GM18858 (cell line): ENCODE results near the gene GABRE.
"Not testable (repeated sequence)": the region's sequence is repeated elsewhere in the genome, so short reads cannot be mapped to it uniquely, and the experiment has no call there.

Experiments
- ATAC-seq: cut with Tn5 transposase; IDR thresholded peaks from one replicate; pipeline ENCODE4 v1.9.1; 2021; ENCODE audit not compliant: unreplicated experiment

The GABRE gene

DNA sequence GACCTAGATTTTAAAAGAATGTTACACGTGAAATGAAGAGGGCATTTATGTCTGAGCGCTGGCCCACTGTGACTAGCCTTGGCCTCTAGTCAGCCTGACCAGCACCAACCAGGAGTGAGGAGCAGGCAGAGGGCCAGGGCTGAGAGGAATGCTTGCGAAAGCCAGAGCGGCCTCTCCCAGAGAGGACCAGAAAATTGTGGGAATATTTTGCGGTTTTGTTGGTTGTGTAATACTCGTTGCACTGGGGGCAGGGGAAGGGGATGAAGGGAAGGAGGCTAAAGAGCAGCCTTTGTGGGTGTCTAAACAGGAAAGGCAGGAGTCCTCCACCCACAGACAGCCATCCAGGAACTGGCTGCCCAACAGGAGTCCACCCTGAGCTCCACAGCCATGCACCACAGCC lies 3.8 kb downstream of the GABRE start:
- ATAC-seq, result no peak

GRCh38 chrX:151970027-151970426 lies 4.4 kb downstream of the GABRE start:
- ATAC-seq, result no peak

DNA sequence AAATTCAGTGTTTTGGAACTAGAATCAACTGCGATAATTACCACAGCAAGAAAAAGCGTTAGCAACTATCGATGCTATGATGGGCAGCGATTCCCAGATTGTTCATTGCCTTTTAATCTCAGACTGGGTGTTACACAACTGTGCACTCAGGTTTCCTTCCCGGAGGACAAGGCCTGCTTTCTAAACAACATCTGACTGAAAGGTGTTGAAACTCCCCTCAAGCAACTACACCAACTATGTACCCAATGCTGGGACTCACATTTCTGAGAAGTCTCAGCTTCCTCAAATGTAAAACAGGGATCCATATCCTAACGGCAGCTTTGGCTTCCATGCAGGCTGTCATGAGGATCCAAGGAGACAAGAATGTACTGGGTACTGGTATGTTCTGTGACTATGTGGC lies 8.2 kb downstream of the GABRE start:
- no peak for ATAC-seq

GRCh38 chrX:151962034-151962433 lies 12.4 kb downstream of the GABRE start:
- ATAC-seq, result no peak

DNA sequence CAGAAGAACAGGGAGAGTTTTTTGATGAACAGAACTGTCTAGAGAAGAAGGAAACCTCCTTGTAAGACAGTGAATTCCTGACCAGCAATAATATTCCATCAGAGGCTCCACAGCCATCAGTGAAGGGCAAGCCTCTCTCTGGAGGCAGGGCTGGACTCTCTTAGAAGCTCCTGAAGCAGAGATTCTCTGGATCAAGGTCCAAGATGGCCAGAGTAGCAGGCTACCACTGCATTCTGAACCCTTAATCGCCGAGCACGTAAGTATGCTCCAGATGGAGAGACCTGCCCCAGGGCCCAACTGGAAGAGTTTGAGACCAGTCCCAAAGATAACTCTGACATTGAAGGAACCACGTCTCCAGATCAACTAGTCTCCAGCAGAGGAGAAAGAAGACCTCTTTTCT lies 16.4 kb downstream of the GABRE start:
- ATAC-seq, result no peak

GRCh38 chrX:151954730-151955129 lies 19.7 kb downstream of the GABRE start:
- no peak for ATAC-seq

DNA sequence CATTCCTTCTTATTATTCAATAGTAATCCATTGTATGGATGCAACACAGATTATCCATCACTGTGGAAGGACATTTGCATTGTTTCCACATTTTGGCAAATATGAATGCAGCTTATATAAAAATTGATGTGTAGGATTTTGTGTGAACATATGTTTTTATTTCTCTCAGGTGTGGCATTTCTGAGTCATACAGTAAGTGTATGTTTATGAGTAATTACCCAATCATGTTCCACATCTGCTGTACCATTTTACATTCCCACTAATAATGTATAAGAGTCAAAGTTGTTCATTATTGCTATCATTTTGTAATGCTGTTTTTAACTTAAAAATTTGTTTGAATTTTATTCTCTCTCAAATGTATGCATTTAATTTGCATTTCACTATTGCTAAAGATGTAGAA lies 36.3 kb downstream of the GABRE start:
- ATAC-seq, result no peak

GRCh38 chrX:151935358-151935757 lies 39.1 kb downstream of the GABRE start:
- ATAC-seq, result no peak

GRCh38 chrX:151929126-151929525 lies 45.4 kb downstream of the GABRE start:
- ATAC-seq, result no peak

GRCh38 chrX:151923648-151924047 lies 50.8 kb downstream of the GABRE start:
- no peak for ATAC-seq

DNA sequence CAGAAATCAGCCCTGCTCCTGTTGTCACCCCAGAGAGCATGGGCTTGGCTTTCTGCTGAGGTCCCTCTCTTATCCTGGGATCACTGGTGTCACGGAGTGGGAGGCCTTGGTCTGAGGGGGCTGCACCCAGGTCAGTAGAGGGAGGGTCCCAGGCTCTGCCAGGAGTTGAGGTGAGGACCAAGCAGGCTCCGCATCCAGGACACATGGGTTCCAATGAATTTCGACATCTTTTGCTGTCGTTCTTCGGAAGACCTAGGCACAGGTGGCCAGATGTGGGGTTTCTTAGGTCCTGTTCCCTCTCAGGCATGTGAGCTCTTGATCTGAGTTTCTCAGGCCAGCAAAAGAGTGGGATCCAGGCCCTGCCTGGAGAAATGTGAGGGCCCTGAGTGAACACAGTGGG lies 51.8 kb downstream of the GABRE start:
- no peak for ATAC-seq

- ATAC-seq, result no peak
Observed at GRCh38 chrX:151921866-151922265, 52.6 kb downstream of the GABRE start.

DNA sequence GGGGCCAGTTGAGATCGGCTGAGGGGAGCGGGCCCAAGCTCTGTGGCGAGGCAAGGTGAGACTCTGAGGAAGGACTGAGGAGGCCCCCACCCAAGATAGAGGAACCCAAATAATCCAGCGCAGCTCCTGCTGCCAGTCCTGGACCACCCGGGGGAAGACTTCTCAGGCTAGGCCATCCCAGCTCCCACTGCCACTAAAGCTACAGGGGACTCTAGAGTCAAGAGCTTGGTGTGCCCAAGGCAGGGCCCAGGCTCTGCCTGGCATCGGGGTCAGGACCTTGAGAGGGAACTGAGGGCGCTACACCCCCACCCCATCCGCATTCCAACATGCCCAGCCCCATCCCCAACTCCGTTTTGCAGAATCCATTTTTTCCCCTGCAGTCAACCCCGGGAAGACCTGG lies 53.2 kb downstream of the GABRE start:
- no peak for ATAC-seq

DNA sequence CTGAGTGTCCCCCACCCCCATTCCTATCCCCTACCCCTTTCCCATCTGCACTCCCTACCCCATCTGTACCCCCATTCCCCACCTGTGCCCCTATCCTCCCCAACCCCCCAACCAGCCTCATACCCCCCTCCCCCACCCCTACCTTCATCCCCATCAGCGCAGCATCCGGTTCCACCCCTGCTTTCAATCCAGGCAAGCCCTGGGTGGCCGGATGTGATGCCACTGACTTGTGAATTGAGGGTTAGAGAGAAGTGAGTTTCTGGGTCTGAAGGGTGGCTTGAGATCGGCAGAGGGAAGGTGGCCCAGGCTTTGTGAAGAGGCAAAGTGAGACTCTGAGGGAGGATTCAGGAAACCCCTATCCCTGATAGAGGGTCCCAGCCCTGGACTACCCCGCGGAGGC lies 53.9 kb downstream of the GABRE start:
- no peak for ATAC-seq

- ATAC-seq, result no peak
Observed at GRCh38 chrX:151920101-151920500, 54.4 kb downstream of the GABRE start.

DNA sequence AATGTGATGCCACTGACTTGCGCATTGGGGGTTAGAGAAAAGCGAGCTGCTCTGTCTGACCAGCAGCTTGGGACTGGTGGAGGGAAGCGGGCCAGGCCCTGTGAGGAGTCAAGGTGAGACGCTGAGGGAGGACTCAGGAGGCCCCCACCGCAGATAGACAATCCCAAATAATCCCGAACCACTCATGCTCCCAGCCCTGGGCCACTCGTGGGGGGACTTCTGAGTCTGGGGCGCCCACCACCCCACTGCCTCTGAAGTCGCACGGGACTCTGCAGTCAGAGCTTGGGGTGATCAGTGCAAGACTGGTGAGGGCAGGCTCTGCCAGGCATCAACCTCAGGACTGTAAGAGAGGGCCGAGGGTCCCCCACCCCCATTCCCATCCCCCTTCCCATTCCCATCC lies 54.9 kb downstream of the GABRE start:
- ATAC-seq, result no peak

DNA sequence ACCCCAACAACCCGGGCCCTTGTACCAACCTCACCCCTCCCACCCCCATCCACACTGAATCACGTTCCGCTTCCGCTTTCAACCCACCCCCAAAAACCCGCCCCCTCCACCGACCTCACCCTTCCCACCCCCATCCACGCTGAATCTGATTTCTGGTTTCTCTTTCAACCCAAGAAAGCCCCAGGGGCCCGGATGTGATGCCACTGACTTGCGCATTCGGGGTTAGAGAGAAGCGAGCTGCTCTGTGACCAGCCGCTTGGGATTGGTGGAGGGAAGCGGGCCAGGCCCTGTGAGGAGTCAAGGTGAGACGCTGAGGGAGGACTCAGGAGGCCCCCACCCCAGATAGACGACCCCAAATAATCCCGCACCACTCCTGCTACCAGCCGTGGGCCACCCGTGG lies 55.7 kb downstream of the GABRE start:
- ATAC-seq, result not testable (repeated sequence)

GRCh38 chrX:151912780-151913179 lies 61.7 kb downstream of the GABRE start, which contains the start of gene MAGEA4:
Gene MAGEA4 (plus strand): TSS chrX:151912889. CDS start chrX:151923665, 10,776 bp downstream.
- no peak for ATAC-seq

DNA sequence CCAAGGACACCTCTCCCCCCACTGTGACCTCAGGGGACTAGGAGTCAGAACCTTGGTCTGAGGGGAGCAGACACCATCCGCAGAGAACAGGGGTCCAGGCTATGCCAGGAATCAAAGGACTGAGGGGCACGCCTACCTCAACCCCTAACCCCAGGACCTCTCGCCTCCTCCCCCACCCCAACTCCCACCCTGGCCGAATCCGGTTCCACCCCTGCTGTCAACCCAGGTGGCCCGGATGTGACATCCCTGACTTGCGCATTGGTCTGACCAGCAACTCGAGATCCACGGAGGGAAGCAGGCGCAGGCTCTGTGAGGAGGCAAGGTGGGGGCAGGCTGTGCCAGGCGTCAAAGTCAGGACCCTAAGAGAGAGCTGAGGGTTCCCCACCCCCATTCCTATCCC lies 62.3 kb downstream of the GABRE start:
- ATAC-seq, result no peak

- ATAC-seq, result no peak
Observed at GRCh38 chrX:151904989-151905388, 69.5 kb downstream of the GABRE start.
